Right hindlimb (tissue), 1 donor: ENCODE data around the gene PRR33.
"Not testable (repeated sequence)": the region's sequence is repeated elsewhere in the genome, so short reads cannot be mapped to it uniquely, and the experiment has no call there.

Experiments
- DNase-seq: peaks from one replicate; pipeline ENCODE4 v3.0.0-alpha.2; 2018

The PRR33 gene

DNA sequence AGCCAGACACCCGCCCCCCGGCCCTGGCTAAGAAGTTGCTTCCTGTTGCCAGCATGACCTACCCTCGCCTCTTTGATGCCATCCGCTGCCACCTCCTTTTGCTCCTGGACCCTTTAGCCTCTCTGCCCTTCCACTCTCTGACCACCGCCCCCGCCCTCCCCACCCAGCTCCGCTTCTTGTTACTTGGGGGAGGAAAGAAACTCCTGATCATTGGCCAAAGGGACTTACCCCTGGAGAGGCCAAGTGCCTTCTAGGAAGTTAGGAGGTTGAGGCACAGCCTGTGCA, at the start of gene PRR33:
PRR33 (minus strand) TSS at position 65 of the 285 bp plus-strand sequence. CDS start 1,311 bp downstream, outside the sequence.
- no peak for DNase-seq

DNA sequence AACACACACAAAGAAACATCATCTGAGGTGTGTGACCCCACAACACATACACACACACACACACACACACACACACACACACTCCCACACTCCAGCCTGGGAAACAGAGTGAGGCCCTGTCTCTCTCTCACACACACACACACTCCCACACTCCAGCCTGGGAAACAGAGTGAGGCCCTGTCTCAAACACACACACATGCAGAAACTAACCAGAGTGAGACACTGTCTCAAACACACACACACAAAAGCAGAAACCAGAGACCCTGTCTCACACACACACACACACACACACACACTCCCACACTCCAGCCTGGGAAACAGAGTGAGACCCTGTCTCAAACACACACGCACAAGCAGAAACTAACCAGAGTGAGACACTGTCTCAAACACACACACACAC, 48.1 kb upstream of the PRR33 start:
- not testable (repeated sequence) for DNase-seq

DNA sequence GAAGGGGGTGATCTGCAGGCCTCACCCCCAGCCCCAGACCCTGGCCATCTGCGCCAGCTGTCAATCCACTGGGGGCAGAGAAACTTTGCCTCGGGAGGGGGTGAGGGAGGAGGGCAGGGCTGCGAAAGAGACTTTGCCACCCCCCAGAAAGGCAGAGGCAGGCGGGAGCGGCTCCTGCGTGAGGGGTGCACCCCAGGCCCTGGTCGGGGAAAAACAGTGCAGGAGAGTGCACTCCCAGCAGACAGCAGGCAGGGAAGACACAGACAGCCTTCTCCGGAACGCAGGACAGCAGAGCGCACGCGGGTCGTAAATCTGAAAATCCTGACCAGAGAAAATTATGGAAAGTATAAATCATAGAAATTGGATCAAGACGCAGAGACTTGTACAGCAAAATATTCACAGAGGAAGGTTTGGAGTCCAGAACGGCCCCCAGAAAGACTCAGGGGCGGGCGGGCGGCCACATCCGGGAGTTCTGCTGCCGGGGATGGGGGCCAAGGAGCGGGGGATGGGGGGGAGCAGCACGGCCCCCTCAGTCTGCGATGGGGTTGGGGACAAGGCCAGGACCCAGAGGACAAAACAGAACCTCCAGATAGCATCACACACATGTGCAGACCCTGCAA, 47.4 kb upstream of the PRR33 start:
- DNase-seq = peak; percentile 90

DNA sequence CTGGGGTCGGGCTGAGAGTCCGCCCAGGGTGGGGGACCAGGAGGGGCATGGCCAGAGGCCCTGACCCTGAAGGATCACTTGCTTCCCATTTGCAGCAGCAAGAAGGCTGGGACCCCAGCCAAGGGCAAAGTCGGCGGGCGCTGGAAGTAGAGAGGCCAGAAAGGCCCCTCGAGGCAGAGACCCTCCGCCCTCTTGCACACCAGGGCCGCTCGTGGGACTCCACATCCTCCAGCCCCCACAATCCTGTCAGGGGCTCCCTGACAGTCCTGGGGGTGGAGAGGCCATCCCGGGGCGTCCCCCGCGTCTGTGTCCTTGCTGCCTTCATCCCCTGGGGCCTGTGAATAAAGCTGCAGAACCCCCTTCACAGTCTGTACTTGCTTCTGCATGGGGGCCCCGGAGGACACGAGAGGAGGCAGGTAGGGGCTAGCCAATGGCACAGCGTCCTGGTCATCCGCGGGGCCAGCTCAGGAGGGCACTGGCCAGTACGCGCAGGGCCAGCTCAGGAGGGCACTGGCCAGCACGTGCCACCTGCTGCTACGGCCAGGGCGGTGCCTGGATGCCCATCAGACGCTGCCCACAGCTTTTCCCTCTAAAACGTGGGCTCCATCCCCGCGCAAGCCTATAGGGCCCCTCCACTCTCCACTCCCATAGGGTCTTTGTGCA, 46.8 kb upstream of the PRR33 start:
- no peak for DNase-seq

DNA sequence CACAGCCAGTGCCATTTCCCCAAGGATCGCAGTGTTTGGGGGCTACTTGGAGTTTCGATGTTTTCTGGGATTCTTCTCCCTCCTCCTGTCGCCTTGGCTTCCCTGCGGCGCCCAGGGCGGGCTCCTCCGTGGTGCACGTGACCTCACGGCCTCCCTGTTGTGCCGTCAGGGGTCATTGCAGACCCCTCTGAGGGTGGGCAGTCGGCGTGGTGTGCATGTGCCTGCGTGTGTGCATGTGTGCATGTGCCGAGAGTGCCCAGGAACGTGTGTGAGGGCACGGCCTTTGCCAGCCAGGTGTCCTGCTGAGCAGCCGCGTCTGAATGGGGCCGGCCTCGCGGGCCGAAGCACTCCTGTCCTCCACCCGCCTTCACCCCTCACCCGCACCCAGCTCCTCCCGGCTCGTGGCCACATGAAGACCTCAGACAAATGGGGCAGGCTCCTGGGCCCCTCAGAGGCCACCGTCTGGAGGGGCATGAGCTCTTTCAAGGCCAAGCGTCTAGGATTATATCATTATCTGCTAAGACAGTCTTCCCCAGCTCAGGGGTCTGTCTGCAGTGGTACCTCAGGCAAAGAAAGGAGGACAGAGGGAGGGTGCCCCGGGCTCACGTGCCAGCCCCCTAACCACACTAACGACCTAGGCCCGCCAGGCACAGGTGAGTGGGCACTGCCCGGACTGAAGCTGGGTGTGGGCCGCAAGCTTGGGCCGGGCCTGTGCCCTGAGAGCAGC, 46.1 kb upstream of the PRR33 start:
- no peak for DNase-seq

DNA sequence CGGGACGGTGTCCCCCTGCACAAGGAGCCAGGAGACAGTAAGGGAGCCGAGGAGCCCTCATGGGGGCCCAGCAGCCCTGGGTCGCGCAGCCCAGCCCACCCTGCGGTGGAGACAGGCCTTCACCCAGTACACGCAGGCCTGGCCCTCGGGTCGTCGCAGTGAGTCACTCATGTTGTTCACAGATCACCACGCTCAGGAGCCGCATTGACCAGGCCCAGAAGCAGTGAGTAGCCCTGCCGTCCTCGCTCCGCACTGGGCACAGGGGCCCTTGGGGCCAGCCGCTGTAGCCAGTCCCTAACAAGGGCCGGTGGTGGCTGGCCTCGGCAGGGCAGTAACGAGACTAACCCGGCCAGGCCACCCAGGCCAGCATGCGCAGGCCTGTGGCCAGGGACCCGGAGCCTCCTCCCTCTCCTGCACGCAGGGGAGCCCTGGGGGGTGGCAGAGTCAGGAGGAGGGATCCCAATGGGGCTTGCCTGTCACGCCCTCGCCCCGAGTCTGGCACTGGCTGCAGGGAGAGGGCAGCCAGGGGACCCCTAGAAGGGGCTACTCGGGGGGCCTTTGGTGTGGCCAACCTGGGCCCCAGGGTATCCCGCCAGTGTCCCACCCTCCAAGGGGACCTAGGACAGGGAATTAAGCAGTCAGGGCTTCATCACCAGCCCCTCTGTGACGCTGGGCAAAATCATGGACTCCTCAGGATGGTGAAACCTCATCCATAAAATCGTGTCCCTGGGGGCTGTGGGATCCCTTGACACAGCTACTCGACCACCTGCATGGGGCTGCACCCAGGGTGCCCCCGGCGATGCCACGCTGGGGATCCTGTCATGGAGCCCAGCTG, 45.3 kb upstream of the PRR33 start:
- DNase-seq = no peak

DNA sequence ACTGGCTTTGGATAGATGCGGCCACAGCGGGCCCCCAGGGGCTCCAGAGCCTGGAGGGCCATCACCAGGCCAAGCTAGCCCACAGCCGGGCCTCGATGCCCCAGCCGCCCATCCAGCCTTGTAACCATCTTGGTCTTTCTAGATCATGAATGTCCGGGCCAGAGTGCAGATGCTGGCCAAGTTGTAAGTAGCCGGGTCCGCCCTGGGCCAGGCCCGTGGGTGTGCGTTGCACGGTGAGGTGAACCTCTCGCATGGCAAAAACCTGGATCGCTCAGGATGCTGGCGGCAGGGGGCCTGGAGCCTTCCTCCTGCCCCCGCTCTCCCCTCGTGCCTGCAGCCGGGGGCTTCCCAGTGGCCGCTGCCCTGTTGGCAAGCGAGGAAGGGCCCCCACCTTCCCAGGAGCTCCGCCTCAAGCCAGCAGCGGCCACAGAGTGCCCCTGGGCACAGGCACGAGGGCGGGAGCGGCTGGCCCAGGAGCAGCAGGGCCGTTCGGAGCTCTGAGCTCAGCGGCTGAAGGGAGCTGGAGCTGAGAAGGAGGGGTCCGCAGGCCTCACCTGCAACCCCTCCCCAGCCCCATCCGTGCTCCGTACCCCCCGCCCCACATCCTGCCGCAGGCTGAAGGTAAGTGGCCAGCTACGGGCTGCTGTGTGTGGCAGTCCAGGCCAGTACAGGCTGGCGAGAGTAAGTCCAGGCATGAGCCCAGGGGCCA, 44.5 kb upstream of the PRR33 start:
- DNase-seq = no peak

DNA sequence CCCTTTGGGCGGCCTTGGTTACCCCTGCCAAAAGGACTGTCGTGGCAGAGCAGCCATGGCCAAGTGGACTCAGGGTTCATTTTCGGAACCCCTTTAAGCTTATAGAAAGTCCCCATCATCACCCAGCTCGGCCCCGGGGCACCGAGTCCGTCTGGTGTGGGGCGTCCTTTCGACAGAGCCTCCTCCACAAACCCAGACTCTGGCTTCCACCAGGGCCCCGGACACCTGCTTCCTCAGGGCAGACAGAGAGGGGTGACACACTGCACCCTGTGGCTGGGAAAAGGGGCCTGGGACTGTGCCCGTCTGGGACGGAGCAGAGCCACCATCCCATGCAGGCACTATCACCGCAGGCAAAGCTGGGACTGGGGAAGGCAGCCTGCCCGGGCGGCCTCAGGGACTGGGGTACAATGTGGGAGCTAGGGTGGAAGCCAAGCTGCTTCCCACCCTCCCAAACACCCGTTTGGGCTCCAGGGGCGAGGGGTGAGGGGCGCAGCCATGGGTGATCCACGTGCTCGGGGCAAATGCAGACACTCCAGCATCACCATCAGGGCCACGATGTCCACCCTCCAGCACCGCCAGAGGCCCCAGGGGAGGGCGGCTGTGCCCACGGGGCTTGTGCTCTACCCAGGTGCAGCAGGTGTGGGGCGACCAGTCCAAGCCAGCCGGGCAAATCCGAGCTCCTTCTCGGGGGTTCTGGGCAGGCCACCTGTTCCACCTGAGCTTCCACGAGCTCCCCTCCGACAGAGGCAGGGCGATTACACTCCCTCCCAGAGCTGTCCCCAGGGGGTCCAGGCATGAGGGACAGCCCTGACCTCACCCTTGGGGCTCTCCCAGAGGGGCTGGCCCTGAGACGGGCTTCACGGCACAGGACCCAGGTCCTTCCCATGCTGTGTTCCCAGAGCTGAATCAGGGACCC, 43.7 kb upstream of the PRR33 start:
- DNase-seq = no peak

DNA sequence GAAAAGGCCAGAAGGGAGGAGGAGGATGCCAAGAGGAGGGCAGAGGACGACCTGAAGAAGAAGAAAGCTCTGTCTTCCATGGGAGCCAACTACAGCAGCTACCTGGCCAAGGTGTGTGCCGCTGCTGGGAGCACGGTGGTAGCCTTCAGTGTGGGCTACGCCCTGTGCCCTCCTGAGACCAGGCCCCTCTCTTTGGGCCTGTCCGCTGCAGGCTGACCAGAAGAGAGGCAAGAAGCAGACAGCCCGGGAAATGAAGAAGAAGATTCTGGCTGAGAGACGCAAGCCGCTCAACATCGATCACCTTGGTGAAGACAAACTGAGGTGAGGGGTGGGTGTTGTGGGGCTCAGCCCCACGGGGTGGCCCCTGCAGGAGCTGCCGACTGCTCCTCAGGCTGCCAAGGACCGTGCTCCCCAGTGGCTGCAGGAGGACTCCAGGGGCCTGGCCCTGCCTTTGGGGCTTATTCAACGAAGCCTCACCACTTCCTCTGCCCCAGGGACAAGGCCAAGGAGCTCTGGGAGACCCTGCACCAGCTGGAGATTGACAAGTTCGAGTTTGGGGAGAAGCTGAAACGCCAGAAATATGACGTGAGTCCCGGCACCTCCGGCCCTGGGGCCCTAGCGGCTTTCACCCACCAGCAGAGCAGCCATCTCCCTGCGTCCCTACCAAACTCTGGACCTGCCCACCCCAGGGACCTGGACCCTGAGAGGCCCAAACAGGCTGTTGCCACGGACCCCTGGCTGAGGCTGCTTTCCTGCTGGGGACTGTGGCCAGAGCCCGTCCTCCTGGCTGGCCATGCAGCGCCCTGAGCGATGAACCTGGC, 42.9 kb upstream of the PRR33 start:
- no peak for DNase-seq

DNA sequence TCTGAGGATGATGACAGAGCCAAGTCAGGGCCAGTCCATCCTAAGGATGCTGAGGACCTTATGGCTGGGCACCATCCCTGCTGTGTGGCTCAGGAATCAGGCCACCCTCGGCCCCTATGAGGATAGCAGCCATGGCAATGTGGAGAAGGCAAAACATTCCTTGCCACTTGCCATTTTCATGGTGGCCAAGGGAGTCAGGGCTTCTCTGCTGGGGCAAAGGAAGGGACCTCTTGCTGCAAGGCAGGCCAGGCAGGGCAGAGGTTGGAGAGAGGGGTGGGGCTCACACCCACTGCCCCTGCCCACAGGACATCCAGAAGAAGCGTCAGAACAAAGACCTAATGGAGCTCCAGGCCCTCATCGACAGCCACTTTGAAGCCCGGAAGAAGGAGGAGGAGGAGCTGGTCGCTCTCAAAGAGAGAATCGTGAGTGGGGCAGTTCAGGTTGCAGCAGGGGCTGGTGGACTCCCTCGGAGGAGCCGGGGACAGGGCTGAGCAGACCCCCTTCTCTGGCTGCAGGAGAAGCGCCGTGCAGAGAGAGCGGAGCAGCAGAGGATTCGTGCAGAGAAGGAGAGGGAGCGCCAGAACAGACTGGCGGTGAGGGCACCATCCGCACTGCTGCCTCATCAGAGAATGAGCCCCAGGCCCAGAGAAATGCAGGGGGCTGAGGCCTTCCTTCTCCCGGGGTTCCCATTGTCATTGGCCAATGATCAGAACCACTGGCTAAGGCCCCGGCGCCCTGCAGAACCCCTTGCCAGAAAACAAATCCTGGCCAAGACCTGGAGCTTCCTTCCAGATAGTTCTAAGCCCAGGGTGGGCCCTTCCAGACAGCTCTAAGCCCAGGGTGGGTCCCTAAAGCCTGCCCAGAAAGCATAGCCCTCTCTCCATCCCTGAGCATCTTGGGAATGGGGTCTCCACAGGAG, 42.0 kb upstream of the PRR33 start:
- no peak for DNase-seq

DNA sequence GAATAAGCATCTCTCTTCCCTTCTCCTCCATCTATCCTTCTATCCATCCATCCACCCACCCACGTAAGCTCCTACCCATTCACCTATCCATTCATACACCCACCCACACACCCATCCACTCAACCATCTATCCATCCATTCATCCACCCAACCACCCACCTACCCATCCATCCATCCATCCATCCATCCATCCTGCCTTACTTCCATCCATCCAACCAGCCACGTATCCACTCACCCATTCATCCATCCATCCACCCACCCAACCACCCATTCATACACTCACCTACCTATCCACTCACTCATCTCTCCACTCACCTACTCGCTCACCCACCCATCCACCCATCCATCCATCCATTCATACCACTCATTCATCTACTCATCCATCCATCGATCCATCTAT, 41.0 kb upstream of the PRR33 start:
- no peak for DNase-seq

DNA sequence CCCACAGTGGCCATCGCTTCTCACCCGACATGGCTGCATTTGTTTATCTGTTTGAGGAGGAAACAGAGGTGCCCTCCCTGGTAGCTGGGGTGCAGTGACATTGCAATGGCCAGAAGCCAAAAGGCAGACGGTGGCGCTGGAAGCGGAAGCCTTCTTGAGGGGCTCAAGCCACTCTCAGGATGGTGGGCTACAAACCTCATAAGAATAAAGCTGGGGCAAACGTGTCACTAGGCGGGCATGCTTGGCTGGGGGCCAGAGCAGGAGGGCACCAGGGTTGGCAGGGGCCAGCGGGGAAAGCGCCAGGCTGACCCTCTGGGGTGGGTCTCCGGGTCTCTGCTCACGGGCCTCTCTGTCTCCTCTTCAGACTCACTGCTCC, 40.4 kb upstream of the PRR33 start:
- no peak for DNase-seq

DNA sequence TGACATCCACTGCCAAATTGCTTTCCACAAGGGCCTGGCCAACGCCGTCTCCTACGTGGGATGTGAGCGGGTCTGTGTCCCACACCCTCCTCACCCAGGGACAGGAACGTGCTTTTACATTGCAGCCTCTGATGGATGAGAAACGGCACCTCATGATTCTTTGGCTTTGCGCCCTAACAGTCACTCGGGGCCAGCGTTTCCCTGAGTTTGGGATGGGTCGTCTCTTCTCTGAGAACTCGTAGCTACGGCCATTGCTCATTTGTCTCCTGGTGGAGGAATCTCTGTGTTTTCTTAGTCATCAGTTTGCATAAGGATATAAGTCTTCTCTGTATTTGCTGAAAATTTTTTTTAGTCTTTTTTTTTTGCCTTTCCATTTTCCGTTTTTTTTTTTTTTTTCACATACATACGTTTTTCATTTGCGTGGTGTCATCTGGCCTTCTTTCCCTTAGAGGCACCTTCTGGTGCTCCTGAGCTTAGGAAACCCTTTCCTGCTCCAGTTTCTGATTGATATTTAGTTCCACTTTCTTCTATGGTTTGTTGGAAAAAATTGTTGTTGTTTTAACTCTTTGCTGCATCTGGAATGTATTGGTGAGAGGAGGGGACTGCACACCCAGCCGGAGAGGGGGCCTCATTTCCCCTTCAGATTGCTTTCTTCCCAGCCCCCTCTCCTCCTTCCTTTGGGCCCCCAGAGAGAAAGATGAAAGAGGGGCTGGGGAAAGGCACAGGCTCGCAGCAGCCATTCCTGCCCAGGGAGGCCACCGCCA, 39.8 kb upstream of the PRR33 start:
- peak; percentile 89 for DNase-seq

DNA sequence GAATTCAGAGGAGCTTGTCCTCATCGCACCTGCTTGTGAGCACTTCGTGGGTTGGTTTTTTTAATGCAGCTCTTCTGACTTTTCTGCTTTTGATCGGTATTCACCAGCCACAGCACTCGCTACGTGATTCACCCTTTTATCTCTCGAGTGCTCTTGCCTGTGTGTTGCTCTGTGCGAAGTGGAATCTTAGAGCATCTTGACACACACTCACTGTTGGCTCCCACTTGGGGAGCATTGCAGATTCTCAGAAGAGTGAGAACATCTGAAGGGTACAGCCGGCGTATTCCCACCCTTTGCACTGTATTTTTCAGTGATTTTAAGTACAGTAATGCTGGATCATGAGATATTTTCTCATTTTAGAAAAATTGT, 38.8 kb upstream of the PRR33 start:
- DNase-seq = no peak

DNA sequence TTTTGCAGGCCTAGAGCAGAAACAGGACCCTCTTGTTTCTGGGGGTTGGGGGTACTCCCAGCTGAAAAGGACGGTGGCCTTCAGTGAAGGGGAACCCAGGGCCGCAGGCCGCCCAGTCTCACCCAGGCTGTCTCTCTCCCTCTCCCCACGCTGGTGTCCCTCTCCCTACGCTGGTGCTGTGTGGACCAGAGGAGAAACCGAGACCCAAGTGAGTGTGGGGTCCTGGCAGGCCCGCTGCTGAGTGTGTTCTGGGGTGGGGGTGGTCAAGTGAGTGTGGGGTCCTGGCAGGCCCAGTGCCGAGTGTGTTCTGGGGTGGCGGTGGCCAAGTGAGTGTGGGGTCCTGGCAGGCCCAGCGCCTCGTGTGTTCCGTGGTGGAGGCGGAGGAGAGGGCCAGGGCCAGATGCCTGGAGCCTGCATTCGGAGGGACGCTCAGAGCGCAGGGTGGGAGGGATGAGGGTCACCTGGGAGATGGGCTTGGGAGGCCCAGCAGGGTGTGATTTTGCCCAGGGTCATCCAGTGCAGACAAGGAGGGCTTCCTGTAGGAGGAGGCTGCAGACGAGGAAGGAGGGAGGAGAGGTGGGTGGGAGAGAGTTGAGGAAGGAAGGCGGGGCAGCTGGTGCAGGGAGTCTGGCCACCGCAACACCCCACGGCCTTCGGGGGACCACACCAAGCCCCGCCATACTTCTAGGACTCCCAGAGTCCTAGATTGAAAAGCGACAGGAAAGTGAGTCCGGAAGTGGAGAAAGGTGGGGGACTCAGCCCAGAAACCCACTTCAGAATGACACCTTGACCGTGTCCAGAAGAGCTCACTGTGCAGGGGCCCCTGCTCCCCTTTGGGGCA, 38.1 kb upstream of the PRR33 start:
- no peak for DNase-seq

DNA sequence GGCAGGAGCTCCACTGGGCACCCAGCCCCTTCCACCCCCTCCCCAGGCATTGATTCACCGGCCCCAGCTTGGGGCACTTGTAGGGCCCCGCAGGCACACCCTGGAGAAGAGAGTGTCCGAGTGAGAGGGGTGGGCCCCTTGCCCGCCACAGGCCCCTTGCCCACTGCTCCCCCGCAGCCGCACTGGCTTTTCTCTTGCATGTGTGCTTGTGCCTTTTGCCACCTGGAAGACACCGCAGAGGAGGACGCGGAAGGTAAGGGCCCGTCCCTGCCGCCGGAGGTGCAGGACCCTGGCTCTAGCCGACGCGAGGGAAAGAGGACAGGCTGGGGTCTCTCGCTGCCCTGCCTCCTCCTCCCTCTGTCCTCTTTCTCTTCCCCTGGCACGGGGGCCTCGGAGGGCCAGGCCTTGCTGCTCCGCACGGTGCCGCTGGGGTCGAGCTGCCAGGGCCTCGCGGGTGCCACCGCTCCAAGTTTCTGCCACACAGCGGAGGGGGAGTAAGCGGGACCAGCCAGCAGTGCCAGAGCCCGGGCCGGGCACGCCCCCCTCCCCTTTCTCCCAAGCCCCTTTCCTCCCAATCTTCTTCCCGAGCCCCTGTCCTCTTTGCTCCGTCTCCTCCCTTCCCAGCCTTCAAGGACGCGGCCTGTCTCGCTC, 37.3 kb upstream of the PRR33 start:
- no peak for DNase-seq

DNA sequence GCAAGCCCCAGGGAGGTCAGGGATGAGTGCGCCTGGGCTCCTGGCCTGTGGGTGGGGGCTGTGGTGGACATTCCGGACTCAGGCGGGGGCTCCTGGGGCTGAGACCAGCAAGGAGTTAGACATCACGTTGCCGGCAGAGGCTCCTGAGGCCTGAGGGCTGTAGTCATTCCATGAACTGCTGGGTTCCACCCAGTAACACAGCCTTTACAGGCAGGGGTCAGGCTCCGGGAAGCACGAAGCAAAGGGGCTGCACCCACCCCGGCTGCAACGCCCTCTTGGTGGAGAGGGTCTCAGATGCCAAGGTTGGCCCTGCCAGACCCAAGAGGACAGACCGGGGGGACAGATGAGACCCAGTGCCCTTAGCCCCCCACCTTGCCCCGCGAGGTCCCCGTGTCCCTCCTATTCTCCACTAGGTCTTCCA, 36.8 kb upstream of the PRR33 start:
- DNase-seq = peak; percentile 51
